ENCODE measurements around the gene RCN1.
"Not testable (repeated sequence)": the region's sequence is repeated elsewhere in the genome, so short reads cannot be mapped to it uniquely, and the experiment has no call there.

RCN1 gene

GRCh38 chr11:32090545-32091370 lies at the start of gene RCN1:
TSS of gene RCN1 (plus strand) at chr11:32091074. CDS start at chr11:32091197, 123 bp downstream.
- peak; percentile 47 for DNase-seq

- no peak for DNase-seq
Observed at GRCh38 chr11:32043737-32044136, 47.1 kb upstream of the RCN1 start.

GRCh38 chr11:32044158-32044863 lies 46.6 kb upstream of the RCN1 start:
- no peak for DNase-seq

- no peak for DNase-seq
Observed at GRCh38 chr11:32045456-32045855, 45.4 kb upstream of the RCN1 start.

GRCh38 chr11:32050264-32050663 lies 40.6 kb upstream of the RCN1 start:
- DNase-seq, result no peak

- peak; percentile 45 for DNase-seq
Observed at GRCh38 chr11:32052215-32052614, 38.7 kb upstream of the RCN1 start.

GRCh38 chr11:32053151-32053888 lies 37.6 kb upstream of the RCN1 start:
- no peak for DNase-seq

GRCh38 chr11:32055861-32056260 lies 35.0 kb upstream of the RCN1 start:
- DNase-seq, result no peak

- no peak for DNase-seq
Observed at GRCh38 chr11:32056438-32056837, 34.4 kb upstream of the RCN1 start.

GRCh38 chr11:32059686-32060462 lies 31.0 kb upstream of the RCN1 start:
- no peak for DNase-seq

- no peak for DNase-seq
Observed at GRCh38 chr11:32062540-32062939, 28.3 kb upstream of the RCN1 start.

GRCh38 chr11:32063031-32063430 lies 27.8 kb upstream of the RCN1 start:
- not testable (repeated sequence) for DNase-seq

- DNase-seq, result no peak
Observed at GRCh38 chr11:32065865-32066629, 24.8 kb upstream of the RCN1 start.

GRCh38 chr11:32068134-32068870 lies 22.6 kb upstream of the RCN1 start:
- DNase-seq, result no peak

GRCh38 chr11:32069361-32070058 lies 21.4 kb upstream of the RCN1 start:
- DNase-seq, result no peak

GRCh38 chr11:32070692-32071091 lies 20.2 kb upstream of the RCN1 start:
- DNase-seq, result no peak

GRCh38 chr11:32071811-32072210 lies 19.1 kb upstream of the RCN1 start:
- DNase-seq, result no peak

- no peak for DNase-seq
Observed at GRCh38 chr11:32072872-32073643, 17.8 kb upstream of the RCN1 start.

GRCh38 chr11:32073644-32074026 lies 17.2 kb upstream of the RCN1 start:
- DNase-seq, result no peak

GRCh38 chr11:32079553-32079952 lies 11.3 kb upstream of the RCN1 start:
- DNase-seq, result no peak
